ENCODE results near the gene WDR47.
"Not testable (repeated sequence)": the region's sequence is repeated elsewhere in the genome, so short reads cannot be mapped to it uniquely, and the experiment has no call there.

- TF ChIP-seq MXI1, CHD1 (IDR thresholded peaks at IDR 0.05; ENCODE audit: low read depth, low read length): not testable (repeated sequence)
Measured at GRCh38 chr1:109052145-109052544, 10.2 kb upstream of the WDR47 start.
